Heart left ventricle (tissue), 13 donors: ENCODE data around the gene PCSK5.

ENCODE experiments used
- POLR2A ChIP-seq, 2 donors: fragments of 450-650 bp; IDR thresholded peaks; one replicate each; pipeline ENCODE4 v1.6.1; 2017; ENCODE audit warnings: antibody characterized with exemption in 2 of 2, mild to moderate bottlenecking in 2 of 2, moderate library complexity in 2 of 2
- TF ChIP-seq, protein P1 (sequence below), 12 donors: fragments of 200-600 bp; sonication (generic) in 4 of 12; IDR thresholded peaks; one replicate each; pipeline versions ENCODE4 v1.5.0 to v1.8.0; 2018 to 2022; ENCODE audit warnings: antibody characterized with exemption in 12 of 12, mild to moderate bottlenecking in 5 of 12
- donor health status: ischemic (EF 13 %, LVEDD 7.1; RV severe dilation, severe dysfunction).
- donor health status: DM: no; HTN: yes; CAD: no.
- donor health status: DM: no; HTN: no; CAD: no.
- donor health status: ischemic (EF 25% LVEDD 6.9; RV normal size, moderate dysfunction).
- donor health status: ischemic (EF 25% LVEDD 5.7; RV mildly dilated, moderate dysfunction).
- donor health status: ischemic (EF 35%, LVEDD 5.7; RV mildly dilated, moderate dysfunction).
- donor health status: nonischemic (EF 11% LVEDD 7.7; RV severe dilation, severe dysfunction).
- donor health status: DM: yes; HTN: yes; CAD: no.
- donor health status: PGD.
- donor health status: ischemic (EF 29% LVEDD 5.4; RV normal size, mild dysfunction).
- donor health status: nonischemic (EF 23%, LVEDD 6.1; RV moderate dilation, normal function).

DNA sequence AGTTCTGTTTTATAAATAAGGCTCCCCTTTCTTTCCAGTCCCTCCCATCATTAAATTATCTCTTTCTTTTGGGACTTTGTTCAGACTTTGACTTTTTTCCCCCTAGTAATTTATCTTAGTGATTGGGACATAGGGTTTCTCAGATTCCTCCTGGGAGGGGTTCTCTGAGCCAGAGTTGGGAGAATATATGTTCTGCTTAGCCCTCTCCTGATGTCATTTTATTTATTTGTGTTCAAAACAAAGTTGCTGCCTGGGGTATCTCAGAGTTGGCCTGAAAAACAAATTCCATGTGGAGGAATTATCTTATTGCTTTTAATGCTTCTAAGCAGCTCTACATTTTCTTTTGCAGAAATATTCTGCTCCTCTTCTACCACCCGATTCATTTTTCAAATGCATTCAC lies 211.0 kb downstream of the PCSK5 start:
- TF ChIP-seq, protein P1, sequence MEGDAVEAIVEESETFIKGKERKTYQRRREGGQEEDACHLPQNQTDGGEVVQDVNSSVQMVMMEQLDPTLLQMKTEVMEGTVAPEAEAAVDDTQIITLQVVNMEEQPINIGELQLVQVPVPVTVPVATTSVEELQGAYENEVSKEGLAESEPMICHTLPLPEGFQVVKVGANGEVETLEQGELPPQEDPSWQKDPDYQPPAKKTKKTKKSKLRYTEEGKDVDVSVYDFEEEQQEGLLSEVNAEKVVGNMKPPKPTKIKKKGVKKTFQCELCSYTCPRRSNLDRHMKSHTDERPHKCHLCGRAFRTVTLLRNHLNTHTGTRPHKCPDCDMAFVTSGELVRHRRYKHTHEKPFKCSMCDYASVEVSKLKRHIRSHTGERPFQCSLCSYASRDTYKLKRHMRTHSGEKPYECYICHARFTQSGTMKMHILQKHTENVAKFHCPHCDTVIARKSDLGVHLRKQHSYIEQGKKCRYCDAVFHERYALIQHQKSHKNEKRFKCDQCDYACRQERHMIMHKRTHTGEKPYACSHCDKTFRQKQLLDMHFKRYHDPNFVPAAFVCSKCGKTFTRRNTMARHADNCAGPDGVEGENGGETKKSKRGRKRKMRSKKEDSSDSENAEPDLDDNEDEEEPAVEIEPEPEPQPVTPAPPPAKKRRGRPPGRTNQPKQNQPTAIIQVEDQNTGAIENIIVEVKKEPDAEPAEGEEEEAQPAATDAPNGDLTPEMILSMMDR (IDR thresholded peaks at IDR 0.05), result no peak
- TF ChIP-seq POLR2A (IDR thresholded peaks at IDR 0.05), result no peak
